ENCODE measurements around the gene MAGI1.

DNA sequence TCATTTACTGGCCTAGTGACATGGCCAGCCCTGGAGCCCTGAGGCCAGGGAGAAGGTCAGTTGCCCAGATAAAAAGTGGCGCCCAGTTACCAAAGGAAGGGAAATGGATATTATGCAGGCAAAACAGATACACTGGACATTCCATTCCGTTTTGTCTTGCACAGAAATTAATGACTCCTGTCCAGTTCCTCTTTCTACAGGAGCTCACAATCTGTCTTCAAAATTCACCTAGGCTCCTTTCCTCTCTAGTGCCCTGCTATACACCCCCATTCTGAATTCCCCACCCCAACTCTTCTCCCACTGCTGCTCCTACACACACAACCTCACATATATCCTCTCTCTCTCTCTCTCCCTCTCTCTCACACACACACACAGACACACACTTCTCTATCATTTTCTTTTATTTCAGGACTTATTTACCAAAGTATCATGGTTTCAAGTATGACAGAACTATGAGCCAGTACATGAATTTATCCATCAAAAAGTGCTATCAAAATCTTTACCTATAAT, 229.0 kb downstream of the MAGI1 start:
- TF ChIP-seq, protein P1, sequence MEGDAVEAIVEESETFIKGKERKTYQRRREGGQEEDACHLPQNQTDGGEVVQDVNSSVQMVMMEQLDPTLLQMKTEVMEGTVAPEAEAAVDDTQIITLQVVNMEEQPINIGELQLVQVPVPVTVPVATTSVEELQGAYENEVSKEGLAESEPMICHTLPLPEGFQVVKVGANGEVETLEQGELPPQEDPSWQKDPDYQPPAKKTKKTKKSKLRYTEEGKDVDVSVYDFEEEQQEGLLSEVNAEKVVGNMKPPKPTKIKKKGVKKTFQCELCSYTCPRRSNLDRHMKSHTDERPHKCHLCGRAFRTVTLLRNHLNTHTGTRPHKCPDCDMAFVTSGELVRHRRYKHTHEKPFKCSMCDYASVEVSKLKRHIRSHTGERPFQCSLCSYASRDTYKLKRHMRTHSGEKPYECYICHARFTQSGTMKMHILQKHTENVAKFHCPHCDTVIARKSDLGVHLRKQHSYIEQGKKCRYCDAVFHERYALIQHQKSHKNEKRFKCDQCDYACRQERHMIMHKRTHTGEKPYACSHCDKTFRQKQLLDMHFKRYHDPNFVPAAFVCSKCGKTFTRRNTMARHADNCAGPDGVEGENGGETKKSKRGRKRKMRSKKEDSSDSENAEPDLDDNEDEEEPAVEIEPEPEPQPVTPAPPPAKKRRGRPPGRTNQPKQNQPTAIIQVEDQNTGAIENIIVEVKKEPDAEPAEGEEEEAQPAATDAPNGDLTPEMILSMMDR (IDR thresholded peaks at IDR 0.05): no peak
- no peak for TF ChIP-seq POLR2A (IDR thresholded peaks at IDR 0.05)

Data from uterus (tissue), 2 donors.